Left ventricle myocardium superior (tissue), 1 donor: Measurements from ENCODE around the gene ZNF775. TPM values are rescaled to one million over a fixed set of nuclear protein-coding genes. Genes with fewer than 3 reads are reported as not detected.

Source experiments
- ATAC-seq: fragments of 200-7000 bp; cut with Tn5 transposase; one replicate; pipeline ENCODE4 v1.9.1; 2020; ENCODE audit warnings: mild to moderate bottlenecking, moderate library complexity
- DNase-seq: peaks from one replicate; pipeline ENCODE4 v3.0.0-alpha.2; 2020
- intact Hi-C: fragments of 100-400 bp; cut with micrococcal nuclease; formaldehyde crosslinking; loops from one replicate; pipeline ENCODE4 v1.11.0; 2022
- total RNA-seq: library from RNA; stranded (reverse); fragmentation: NEBNext Ultra II Directional; extraction: Animal tissue kit (Norgen Biotek cat#: 25700); gene quantifications from one replicate; pipeline ENCODE4 v1.2.1, GENCODE V29; 2021
- donor health status: DM: no; HTN: yes; CAD: no; lungs with severe emphysema.

ZNF775 gene
- total RNA-seq, 1 donor from 2014 or later: 3.0 TPM

DNA sequence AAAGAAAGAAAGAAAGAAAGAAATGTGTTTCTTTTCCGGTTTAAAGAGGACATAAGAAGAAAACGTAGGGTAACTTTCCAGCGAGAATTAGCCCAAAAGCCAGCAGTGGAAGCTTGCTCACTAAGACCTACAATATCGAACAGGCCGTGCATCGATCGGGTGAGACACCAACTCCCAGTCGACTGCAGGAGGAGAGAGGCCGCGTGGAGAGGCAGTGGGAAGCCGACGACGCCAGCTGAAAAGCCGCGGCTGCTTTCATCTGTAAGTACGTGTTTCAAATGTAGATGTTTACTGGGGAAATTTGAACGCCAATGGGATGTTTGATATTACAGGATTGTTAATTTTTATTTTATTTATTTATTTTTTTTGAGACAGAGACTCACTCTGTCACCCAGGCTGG lies 42.7 kb downstream of the ZNF775 start:
- ATAC-seq (no peak), DNase-seq (no peak)

DNA sequence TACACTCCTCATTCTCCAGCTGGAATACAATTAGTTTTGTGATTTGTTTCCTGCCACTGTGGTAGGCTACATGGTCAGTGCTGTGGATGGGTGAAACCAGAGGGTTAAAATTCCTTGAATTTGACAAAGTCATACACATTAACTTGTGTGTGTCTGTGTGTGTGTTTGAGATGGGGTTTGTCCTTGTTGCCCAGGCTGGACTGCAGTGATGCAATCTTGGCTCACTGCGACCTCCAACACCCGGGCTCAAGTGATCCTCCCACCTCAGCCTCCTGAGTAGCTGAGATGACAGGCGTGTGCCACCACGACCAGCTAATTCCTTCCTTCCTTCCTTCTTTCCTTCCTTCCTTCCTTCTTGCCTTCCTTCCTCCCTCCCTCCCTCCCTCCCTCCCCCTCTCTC lies 46.5 kb downstream of the ZNF775 start:
- DNase-seq: no peak
- no peak for ATAC-seq
- intact Hi-C loops: no loop called here

More for the DNA sequence above, 42.7 kb downstream of the ZNF775 start:
- intact Hi-C loops: no loop called here

GRCh38 chr7:150428671-150429451 lies 49.7 kb downstream of the ZNF775 start:
- ATAC-seq: peak; percentile 30
- DNase-seq: no peak
- intact Hi-C loops: no loop called here

GRCh38 chr7:150429699-150430098 lies 50.6 kb downstream of the ZNF775 start:
- DNase-seq (no peak), ATAC-seq (no peak)
- intact Hi-C loops: no loop called here

GRCh38 chr7:150430465-150431085 lies 51.4 kb downstream of the ZNF775 start:
- ATAC-seq (no peak), DNase-seq (no peak)
- intact Hi-C loops: no loop called here

DNA sequence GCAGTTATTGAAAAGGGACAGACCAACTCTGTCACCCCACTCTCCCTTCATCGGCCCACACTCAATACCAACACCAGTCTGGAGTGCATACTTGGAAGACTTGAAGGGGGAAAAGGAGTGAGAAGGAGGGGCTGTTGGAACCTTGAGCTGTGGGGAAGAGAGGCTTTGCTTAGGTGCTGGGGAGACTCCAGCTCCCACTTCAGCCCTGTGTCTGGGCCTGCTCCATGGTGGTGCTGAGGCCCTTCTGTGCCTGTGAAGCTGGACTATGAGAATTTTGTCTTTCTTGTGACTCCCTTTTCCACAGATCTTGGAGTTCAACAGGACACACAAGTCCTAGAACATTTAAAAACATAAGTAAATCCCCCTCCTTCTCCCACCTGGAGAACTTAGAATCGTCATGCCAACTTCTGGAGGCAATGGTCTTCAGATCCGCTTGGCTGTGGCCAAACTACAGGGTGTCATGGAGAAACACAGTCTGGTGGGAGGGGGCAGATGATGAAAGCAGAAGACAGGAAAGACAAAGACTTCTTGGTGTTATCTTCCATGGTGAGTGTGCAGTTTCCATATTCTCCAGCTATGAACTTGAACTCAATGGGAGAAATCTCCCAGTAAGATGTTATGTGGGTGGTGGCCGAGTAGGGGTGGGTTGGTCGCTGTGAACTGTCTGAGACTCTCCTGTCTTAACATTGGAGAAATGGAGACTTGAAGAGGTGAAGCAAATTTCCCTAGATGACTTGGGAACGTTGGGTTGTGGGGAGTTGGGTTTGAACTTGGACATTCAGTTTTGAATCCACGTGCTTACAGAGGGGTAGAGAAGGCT lies 52.9 kb downstream of the ZNF775 start:
- intact Hi-C loops: no loop called here
- ATAC-seq (no peak), DNase-seq (no peak)

DNA sequence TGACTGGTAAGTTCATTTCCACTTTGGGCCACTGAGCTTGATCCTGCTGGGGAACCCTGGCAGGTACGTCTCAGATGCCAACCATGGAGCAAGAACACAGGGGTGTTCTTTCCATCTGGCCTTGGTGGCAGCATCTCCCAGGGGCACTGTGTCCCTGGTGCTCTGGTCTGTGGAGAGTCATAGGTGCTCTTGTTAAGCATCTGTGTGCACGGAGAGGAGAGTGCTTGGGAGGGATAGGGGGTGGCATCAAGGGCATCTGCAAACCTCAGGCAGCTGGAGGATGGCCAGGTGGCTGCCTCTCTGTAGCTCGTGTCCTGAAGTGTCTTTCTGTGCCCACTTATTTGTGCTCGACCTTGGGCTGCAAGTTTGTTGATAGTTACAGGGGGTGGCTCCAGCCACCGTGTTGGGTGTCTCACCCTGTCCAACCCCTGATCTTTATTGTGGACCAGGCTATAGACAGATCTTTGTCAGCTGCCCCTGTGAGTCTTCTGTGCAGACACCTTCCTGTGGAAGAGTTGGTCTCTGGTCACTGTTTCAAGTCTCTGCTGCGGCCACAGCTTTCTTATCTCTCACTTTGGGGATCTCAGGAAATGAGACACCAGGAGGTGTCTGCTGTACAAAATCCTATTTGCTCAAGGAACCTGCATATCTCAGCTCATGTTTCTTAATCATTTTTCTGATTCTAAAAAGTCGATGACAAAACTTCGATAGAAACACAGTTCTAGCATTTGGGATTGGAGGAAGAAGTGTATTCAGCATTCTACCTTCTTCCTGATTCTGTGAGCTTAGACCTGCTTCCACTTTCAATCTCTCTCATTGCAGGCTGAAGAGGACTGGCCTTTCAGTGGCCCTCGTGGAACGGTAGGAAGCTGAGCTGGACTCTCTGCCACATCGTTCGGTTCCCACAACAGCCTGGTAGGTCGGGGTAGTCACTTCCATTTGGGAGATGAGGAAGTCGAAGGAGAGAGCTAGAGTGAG lies 54.1 kb downstream of the ZNF775 start:
- intact Hi-C loops: no loop called here
- ATAC-seq: peak; percentile 56
- no peak for DNase-seq

DNA sequence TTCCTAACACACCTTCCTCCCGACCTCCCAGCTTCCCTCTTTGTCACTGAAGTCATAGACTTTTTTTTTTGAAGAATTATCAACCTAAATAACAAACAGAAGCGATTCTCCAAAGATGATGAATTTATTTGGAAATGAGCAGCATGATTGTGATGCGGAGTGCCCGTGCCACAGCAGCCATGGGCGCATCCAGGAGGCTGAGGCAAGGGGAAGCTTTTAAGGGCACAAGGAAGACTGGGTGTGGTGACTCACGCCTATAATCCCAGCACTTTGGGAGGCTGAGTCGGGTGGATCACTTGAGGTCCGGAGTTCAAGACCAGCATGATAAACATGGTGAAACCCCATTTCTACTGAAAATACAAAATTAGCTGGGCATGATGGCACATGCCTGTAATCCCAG lies 55.1 kb downstream of the ZNF775 start:
- intact Hi-C loops: no loop called here
- DNase-seq (no peak), ATAC-seq (no peak)

- ATAC-seq (no peak), DNase-seq (no peak)
- intact Hi-C loops: no loop called here
Measured at GRCh38 chr7:150435047-150435389, 55.9 kb downstream of the ZNF775 start.

- intact Hi-C loops: no loop called here
- peak; percentile 56 for ATAC-seq
- DNase-seq: no peak
Measured at GRCh38 chr7:150435390-150436073, 56.4 kb downstream of the ZNF775 start.

DNA sequence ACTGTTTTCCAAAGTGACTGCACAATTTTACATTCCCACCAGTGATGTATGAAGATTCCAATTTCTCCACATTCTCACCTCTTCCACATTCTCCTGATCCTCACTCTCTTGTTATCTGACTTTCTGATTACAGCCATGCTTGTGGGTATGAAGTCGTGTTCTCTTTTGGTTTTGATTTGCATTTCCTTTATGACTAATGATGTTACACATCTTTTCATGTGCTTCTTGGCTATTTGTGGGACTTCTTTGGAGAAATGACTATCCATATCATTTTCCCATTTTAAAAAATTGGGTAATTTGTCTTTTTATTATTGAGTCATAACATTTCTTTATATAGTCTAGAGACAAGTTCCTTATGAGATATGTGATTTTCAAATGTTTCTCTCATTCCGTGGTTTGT lies 60.8 kb downstream of the ZNF775 start:
- no peak for ATAC-seq
- no peak for DNase-seq
- intact Hi-C loops: no loop called here

DNA sequence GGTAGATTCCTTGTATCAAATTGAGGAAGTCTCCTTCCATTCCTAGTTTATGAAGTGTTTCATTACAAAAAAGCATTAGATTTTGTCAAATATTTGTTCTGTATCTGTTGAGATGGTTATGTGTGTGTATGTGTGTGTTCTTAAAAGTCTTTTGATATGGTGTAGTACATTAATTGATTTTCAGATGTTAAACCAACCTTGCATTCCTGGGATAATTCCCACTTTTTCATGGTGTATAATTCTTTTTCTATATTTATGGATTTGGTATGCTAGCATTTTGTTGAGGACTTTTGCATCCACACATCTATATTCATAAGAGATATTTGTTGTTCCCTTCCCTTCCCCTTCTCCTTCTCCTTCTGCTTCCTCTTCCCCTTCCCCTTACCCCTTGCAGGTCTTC lies 62.4 kb downstream of the ZNF775 start:
- ATAC-seq (no peak), DNase-seq (no peak)
- intact Hi-C loops: no loop called here

DNA sequence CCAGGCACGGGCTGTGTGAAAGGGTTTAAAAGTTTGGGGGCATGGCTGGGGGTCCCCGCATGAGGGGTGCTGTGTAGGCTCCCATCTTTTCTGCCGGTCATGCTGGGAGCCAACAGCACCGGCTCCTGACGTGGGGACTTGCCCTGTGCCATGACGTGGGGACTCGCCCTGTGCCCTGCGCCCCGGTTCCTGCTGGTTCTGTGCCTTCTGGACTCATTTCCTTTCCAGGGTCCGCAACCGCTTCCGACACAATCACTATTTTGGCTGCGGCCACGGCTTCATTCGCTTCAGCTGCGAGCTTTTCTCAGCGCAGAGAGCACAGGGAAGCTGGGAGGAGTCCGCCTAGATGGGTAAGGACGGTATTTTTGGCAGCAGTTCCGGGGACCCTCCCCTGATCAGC lies 63.7 kb downstream of the ZNF775 start:
- intact Hi-C loops: no loop called here

GRCh38 chr7:150443793-150444540 lies 64.8 kb downstream of the ZNF775 start:
- intact Hi-C loops: no loop called here
- ATAC-seq (no peak), DNase-seq (no peak)

More for the DNA sequence above, 63.7 kb downstream of the ZNF775 start:
- ATAC-seq (no peak), DNase-seq (no peak)

DNA sequence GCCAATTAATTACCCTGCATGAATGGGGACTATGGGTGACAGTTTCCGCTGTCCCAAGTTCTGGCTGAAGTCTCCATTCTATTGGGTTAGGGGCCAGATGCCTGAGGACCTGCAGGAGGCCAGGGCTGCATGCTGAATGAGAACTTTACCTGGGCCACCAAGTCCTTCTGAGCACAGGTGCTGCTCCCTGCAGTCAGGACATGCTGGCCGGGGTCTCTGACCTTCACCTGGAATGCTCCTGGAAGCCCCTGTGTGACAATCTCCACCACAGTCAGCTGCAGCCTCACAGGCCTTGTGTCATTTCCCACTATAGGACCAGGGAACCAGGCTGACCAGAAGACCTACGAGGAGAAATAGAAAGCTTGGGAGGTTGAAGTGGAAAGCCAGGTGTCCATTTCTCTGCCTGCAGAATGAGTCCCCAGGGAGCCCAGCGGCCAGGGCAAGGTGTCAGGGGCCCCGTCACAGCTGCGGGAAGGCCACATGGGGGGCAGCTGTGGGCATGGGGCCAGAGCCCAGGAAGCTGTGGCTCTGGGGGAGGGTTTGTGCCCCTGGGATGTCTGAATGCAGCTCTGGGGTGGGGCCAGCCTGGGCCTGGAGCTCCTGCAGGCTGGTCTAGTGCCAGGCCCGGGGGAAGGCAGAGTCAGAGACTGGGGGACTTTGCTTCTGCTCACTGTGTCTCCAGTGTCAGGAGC lies 65.7 kb downstream of the ZNF775 start:
- no peak for ATAC-seq
- intact Hi-C loops: no loop called here

GRCh38 chr7:150446288-150446938 lies 67.3 kb downstream of the ZNF775 start:
- ATAC-seq (no peak), DNase-seq (no peak)
- intact Hi-C loops: no loop called here

More for the DNA sequence above, 65.7 kb downstream of the ZNF775 start:
- DNase-seq: no peak
